GM18858 (cell line): ENCODE measurements around the gene LCT.
"Not testable (repeated sequence)": the region's sequence is repeated elsewhere in the genome, so short reads cannot be mapped to it uniquely, and the experiment has no call there.

ENCODE experiments used
- ATAC-seq: cut with Tn5 transposase; IDR thresholded peaks from one replicate; pipeline ENCODE4 v1.9.1; 2021; ENCODE audit not compliant: unreplicated experiment

LCT gene

GRCh38 chr2:135798275-135798705 lies 38.7 kb downstream of the LCT start:
- ATAC-seq: no peak

DNA sequence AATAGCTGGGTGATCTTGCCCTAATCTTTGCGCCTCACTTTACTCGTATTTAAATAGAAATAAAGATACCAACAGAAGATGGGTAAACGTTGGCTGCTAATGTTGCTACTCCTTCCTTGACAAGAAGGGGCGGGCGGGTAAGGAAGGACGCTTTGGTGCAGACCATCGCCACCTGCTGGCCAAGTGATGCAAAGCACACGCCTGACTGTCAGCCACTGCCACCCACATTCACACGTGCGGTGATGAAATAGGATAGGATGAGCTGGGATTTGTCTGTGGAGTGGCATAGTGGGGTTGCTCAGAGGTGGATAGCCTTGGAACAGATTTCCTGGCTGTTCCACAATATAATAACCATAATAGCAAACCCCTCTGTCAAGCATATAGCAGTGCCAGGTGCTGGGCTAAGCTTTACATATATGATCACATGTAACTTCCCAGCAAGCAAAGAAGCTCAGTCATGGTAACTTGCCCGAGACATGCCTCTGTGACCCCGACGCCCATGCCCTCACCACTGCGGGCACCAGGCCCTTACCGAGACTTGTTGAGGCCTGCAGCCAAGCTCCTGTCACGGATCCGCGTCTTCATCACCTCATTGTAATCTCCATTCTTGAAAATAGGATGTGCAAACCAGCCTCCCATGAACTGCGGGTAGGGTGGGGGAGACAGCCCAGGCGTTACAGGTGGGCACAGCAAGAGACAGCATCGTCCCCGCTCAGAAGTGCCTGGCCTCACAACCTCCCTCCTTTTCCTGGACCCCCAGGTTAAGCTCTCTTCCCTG lies 39.3 kb downstream of the LCT start:
- ATAC-seq: peak; percentile 72

DNA sequence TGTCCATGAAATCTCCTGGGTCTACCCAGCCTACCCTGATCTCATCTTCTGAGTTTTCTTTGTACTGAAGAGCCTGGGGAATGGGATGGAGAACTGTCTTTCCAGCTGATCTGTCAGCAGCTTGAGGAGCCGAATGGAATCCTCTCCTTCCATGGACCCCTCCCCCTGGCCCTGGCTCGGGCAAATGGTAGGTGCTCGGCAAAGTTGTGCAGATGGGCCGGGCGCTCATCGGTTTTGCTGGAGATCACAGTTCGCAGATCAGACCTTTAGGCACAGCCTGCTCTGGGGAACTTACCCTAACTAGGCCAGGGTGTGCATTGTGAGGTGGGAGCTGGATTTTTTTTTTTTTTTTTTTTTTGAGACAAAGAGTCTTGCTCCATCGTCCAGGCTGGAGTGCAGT lies 40.4 kb downstream of the LCT start:
- ATAC-seq: no peak

- not testable (repeated sequence) for ATAC-seq
Observed at GRCh38 chr2:135795641-135796040, 41.3 kb downstream of the LCT start.

DNA sequence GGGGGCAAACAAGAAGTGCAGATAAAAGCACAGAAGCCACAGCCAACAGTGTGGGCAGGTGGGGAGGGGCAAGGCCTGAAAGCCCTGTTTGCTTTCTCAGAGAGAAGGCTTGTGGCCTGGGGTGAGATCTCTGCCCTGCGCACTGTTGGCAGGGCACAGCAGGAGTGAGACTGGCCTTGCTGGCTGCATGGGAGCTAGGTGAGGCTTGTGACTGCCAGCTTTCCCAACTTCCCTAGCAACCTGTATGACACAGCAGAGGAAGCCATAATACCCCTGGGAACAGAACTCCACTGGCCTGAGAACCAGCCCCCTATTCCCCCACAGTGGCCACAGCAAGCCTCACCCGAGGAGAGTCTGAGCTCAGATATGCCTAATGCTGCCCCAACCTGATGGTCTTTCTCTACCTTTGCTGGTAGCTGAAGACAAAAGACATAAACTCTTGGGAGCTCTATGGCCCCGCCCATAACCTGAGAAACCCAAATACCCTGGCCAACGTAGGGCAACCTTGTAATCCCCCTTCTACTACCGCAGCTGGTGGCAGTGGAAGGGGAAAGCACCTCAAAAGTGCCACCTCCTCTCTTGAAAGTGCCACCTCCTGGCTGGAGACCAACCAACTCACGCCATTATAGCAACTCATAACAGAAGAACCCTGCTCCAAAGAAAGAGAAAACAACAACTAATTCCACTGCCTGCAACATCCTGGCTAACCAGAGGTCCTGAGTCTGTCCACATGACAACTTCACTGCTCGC lies 44.4 kb downstream of the LCT start:
- peak; percentile 41 for ATAC-seq

GRCh38 chr2:135791418-135792190 lies 45.4 kb downstream of the LCT start:
- no peak for ATAC-seq

GRCh38 chr2:135790423-135790822 lies 46.6 kb downstream of the LCT start:
- no peak for ATAC-seq

- no peak for ATAC-seq
Observed at GRCh38 chr2:135786823-135787222, 50.2 kb downstream of the LCT start.

- ATAC-seq: no peak
Observed at GRCh38 chr2:135785032-135785431, 52.0 kb downstream of the LCT start.

DNA sequence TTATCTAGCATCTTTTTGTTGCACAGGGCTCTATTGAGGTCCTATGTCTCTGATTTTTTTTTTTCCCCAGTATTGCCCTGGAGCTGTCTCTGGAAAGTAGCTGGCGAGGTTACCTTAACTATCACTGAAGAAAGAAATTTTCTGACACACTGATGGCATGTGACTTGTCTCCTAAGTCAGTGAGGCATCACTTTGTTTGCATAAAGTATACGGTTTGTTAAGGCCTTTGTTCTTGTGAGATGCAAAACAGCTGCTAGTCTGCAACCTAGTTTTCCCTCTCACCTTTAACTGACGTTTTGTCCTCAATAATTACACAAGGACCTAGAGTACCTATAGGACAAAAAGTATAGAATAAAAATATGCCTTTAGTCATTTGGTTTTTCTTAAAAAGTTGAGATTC lies 53.5 kb downstream of the LCT start:
- no peak for ATAC-seq

- no peak for ATAC-seq
Observed at GRCh38 chr2:135782231-135782630, 54.8 kb downstream of the LCT start.

DNA sequence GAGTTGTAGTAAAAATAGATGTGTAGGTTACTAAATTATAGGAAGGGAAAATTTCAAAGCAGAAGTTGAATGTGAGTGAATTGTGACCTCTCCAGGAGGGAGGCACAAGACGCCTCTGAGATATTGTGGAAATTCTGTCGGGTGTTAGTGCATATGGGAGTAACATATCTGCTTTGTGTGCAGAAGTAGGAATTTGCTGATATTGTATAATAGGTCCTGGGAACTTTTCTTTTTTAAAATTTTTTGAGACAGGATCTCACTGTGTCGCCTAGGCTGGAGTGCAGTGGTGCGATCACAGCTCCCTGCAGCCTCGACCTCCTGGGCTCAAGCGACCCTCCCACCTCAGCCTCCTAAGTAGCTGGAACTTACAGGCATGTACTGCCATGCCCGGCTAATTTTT lies 60.6 kb downstream of the LCT start:
- ATAC-seq: no peak

DNA sequence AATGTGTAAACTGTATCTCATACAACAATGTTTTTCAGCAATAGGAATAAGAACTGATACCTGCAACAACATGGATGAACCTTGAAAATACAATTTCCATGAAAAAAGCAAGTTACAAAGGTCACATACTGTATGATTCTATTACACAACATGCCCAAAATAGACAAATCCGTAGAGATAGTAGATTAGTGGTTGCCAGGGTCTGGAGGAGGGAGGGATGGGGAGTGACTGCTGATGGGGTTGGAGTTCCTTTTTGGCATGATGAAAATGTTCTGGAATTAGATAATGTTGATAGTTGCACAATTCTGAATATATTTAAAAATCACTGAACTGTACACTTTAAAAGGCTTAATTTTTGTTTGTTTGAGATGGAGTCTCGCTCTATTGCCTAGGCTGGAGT lies 61.6 kb downstream of the LCT start:
- no peak for ATAC-seq

GRCh38 chr2:135773917-135774316 lies 63.1 kb downstream of the LCT start:
- no peak for ATAC-seq

GRCh38 chr2:135773319-135773718 lies 63.7 kb downstream of the LCT start:
- no peak for ATAC-seq

DNA sequence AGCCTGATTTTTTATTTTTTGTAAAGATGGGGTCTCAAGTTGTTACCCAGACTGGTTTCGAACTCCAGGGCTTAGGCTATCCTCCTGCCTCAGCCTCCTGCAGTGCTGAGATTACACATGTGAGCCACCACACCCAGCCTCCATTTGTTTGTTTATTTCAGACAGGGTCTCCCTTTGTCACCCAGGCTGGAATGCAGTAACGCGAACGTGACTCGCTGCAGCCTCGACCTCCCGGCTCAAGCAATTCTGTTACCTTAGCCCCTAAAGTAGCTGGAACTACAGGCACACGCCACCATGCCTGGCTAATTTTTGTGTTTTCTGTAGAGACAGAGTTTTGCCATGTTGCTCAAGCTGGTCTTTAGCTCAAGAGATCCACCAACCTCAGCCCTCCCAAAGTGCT lies 68.1 kb downstream of the LCT start:
- ATAC-seq: no peak

DNA sequence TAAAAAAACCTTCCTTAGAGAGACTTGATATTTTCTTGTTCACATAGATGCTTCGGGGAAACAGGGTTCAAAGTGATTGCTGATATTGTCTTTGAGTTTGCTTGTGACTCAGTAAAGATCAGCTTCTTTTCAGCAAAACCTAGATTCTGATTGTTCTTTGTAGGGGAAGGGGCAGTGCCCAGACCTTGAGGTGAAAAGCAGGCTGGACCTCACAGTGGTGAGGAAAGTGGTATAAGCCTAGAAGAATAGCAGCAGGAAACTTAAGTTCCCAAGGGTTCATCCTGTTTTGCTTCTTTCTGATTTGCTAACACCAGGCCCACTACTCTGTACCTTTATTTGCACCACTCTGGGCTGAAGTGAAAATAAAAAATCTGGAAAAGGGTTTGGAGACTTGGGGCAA lies 74.5 kb downstream of the LCT start:
- ATAC-seq: no peak

- ATAC-seq: no peak
Observed at GRCh38 chr2:135762022-135762421, 75.0 kb downstream of the LCT start.

DNA sequence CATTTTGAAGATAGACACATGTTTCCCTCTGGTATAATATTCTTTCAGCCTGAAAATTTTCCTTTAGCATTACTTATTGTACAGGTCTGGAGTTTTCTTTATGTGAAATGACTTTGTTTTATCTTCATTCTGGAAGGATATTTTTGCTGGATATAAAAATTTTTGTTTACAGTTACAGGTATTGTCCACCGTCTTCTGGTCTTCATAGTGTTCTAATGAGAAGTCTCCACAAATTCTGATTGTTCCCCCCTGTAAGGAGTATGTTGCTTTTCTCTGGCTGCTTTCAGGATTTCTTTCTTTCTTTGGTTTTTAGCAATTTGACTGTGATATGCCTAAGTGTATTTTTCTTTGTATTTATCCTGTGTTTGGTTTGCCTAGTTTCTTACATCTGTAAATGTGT lies 80.3 kb downstream of the LCT start:
- ATAC-seq: no peak

- no peak for ATAC-seq
Observed at GRCh38 chr2:135755573-135755972, 81.4 kb downstream of the LCT start.

DNA sequence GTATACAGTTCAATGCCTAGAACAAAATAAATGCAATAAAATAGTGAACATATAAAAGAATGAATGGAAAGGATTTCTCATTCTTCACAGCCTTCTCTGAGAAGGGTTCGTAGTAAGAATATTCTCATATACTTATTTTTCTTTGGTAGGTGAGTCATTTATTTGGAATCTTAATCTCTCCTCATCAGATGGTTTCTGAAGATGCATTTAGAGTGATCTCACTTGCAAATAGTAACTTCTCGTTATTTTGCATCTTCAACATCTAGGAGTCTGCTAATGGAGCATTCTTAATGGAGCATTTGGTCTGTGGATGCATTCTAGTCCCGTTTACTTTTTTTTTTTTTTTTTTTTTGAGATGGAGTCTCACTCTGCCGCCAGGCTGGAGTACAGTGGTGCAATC lies 91.4 kb downstream of the LCT start:
- ATAC-seq: no peak
